ENCODE measurements around the gene NUDT19. TPM values are rescaled to one million over a fixed set of nuclear protein-coding genes. Genes with fewer than 3 reads are reported as not detected.

Gene NUDT19
- total RNA-seq, 1 experiment from 2014 or later, result 6.1 TPM

- H3K79me2 ChIP-seq (ENCODE audit: insufficient read depth, low read length), result no peaks in the 10 kb centered on the region
- H3K9me3 Mint-ChIP-seq, result peaks cover 5 to 7% of the 10 kb centered on the region in 2 experiments; a peak in 3 of 5 replicates
- no peak overlapping the region for H3K56ac ChIP-seq (ENCODE audit: insufficient read length, low read depth, low read length)
- H3K4ac ChIP-seq (ENCODE audit: low read depth, low read length), result no peak overlapping the region
- H2BK12ac ChIP-seq (ENCODE audit: insufficient read length, low read depth, low read length), result no peak overlapping the region
- H2BK5ac ChIP-seq (ENCODE audit: insufficient read length, low read length), result no peak overlapping the region
- H2BK120ac ChIP-seq (ENCODE audit: low read depth, low read length, poor library complexity, severe bottlenecking), result no peak overlapping the region
- no peak overlapping the region for H3K27ac Mint-ChIP-seq
- no peaks in the 10 kb centered on the region for H3K79me1 ChIP-seq (ENCODE audit: insufficient read depth, low read depth, low read length, poor library complexity, severe bottlenecking)
- peak overlapping the region; percentile 78 for H3K18ac ChIP-seq (ENCODE audit: insufficient read length, low read depth, low read length)
- no peak overlapping the region for H4K8ac ChIP-seq (replicated peaks; ENCODE audit: insufficient read length, low read depth, low read length)
- no peak overlapping the region for H3T11ph ChIP-seq (ENCODE audit: low read length)
- H3K36me3 Mint-ChIP-seq (ENCODE audit: insufficient read depth in 1 of 3, low read depth in 3 of 3), result peaks cover 0 to 14% (median 7%) of the 10 kb centered on the region in 3 experiments; a peak in 6 of 7 replicates
- H3K4me1 ChIP-seq (ENCODE audit: insufficient read depth, low read length), result peaks cover 2% of the 10 kb centered on the region; the same call in 1 of the 2 replicates
- H3K9ac ChIP-seq (ENCODE audit: extremely low read depth, insufficient read length, low read length), result peak overlapping the region; percentile 33
- peaks cover 6% of the 10 kb centered on the region for H3K23me2 ChIP-seq (ENCODE audit: insufficient read length, low read depth, low read length, poor library complexity, severe bottlenecking)
- DNase-seq, result peak; percentile 51
- no peak overlapping the region for H2AK5ac ChIP-seq (ENCODE audit: insufficient read length, low read length)
- peak overlapping the region; percentile 57 to 66; a peak in 4 of 5 replicates for H3K4me3 Mint-ChIP-seq
- WGBS (ENCODE audit: extremely low coverage, insufficient read length, low lambda C conversion rate), result no CpG with 5 or more reads among the region's 93 CpGs
- peak overlapping the region; percentile 40 for H3K4me2 ChIP-seq (ENCODE audit: insufficient read depth, insufficient read length, low read length)
- H3K27me3 Mint-ChIP-seq (ENCODE audit: low read depth), result peaks cover 13% of the 10 kb centered on the region; the same call in 1 of the 2 replicates
- no peaks in the 10 kb centered on the region for H3K9me3 ChIP-seq (ENCODE audit: control insufficient read depth, low read depth, low read length)
- H2BK20ac ChIP-seq (ENCODE audit: low read depth, low read length, poor library complexity, severe bottlenecking), result no peak overlapping the region
- H3K4me1 Mint-ChIP-seq, result peaks cover 11 to 19% of the 10 kb centered on the region in 2 experiments
- H2AFZ ChIP-seq (ENCODE audit: low read length), result no peak overlapping the region
- no peak overlapping the region for H3K27ac ChIP-seq (ENCODE audit: insufficient read length, low read depth, low read length)
- peak overlapping the region; percentile 89 for H3K14ac ChIP-seq (ENCODE audit: insufficient read depth, low read length)
- no peak overlapping the region for H4K5ac ChIP-seq (ENCODE audit: insufficient read length, low read depth, low read length)
- no peak overlapping the region for H4K91ac ChIP-seq (ENCODE audit: insufficient read length, low read depth, low read length)
- no peak overlapping the region for H3K23ac ChIP-seq (ENCODE audit: insufficient read length, low read depth, low read length)
- H2BK15ac ChIP-seq (ENCODE audit: low read depth, low read length), result no peak overlapping the region
- no peak for TF ChIP-seq CTCF (conservative IDR thresholded peaks at IDR 0.05)
- no peaks in the 10 kb centered on the region for H4K20me1 ChIP-seq (ENCODE audit: control insufficient read depth, insufficient read depth, insufficient read length)
- H3K27me3 ChIP-seq (ENCODE audit: insufficient read depth, low read length), result no peaks in the 10 kb centered on the region; the same call in 1 of the 2 replicates
Observed at GRCh38 chr19:32691952-32692726, 518 bp downstream of the NUDT19 start.
